Measurements from ENCODE around the gene CXCR2. TPM values are rescaled to one million over a fixed set of nuclear protein-coding genes. Genes with fewer than 3 reads are reported as not detected.

CXCR2 gene
- total and polyA plus RNA-seq, 12 donors, result 0.10 to 2.2 (median 0.38) TPM; not detected in 3

DNA sequence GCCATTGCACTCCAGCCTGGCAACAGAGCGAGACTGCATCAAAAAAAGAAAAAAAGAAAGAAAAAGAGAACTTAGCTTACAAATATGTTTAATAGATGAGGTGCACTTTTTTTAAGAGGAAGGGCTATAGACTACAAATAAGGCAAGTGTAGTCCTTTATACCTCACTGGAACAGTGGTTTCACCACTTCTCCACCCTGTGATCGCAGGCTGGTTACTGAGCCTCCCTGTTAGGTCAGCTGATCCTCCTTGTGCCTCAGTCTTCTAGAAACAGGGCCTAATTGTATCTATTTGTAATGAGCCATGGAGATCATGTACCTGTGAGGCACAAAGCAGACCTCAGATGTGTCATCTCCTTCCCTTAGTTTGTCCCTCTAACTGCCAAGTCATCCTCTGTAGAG is 4.5 kb downstream of the CXCR2 start:
- 81 to 95% (median 83%) methylated on average over 2 of the region's 2 CpGs for WGBS, 4 donors
- Histone ChIP-seq H3K27me3 (no peaks in the 10 kb centered on the region), H3K36me3 (replicated peaks in 1 of 2) (no peaks in the 10 kb centered on the region), H3K4me1 (replicated peaks in 1 of 2) (no peaks in the 10 kb centered on the region), H3K27ac (no peak overlapping the region), H3K9me3 (replicated peaks in 1 of 3) (no peaks in the 10 kb centered on the region), H3K4me3 (no peak overlapping the region)
- TF ChIP-seq POLR2A (IDR thresholded peaks at IDR 0.05), result no peak
- TF ChIP-seq, protein P1, sequence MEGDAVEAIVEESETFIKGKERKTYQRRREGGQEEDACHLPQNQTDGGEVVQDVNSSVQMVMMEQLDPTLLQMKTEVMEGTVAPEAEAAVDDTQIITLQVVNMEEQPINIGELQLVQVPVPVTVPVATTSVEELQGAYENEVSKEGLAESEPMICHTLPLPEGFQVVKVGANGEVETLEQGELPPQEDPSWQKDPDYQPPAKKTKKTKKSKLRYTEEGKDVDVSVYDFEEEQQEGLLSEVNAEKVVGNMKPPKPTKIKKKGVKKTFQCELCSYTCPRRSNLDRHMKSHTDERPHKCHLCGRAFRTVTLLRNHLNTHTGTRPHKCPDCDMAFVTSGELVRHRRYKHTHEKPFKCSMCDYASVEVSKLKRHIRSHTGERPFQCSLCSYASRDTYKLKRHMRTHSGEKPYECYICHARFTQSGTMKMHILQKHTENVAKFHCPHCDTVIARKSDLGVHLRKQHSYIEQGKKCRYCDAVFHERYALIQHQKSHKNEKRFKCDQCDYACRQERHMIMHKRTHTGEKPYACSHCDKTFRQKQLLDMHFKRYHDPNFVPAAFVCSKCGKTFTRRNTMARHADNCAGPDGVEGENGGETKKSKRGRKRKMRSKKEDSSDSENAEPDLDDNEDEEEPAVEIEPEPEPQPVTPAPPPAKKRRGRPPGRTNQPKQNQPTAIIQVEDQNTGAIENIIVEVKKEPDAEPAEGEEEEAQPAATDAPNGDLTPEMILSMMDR (IDR thresholded peaks at IDR 0.05), result no peak
- intact Hi-C loops (cut with DNase I), result no loop called here
- DNase-seq, result no peak

DNA sequence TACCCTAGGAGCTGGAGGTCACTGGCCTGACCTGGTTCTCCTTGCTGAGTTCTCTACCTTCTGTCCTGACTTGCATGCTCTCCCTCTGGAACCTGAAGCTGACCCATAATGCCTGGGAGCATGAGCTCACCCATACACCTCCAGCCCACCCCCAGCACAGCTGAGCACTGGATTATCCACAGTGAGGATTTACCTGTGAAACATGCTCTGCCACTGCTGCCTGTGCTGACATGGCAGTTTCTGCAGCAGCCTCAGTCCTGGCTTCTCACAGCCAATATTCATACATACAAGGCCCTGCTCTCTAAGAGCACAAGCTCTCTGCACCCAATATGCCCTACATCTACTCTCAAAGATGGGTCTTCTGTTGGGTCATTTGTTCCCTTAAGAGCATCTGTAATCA is 5.0 kb downstream of the CXCR2 start:
- H3K9me3 ChIP-seq (replicated peaks in 1 of 3), result no peaks in the 10 kb centered on the region
- no peak for DNase-seq
- no peaks in the 10 kb centered on the region for H3K27me3 ChIP-seq
- no peak overlapping the region for H3K27ac ChIP-seq
- H3K36me3 ChIP-seq (replicated peaks in 1 of 2), result no peaks in the 10 kb centered on the region
- H3K4me3 ChIP-seq, result no peak overlapping the region
- no peaks in the 10 kb centered on the region for H3K4me1 ChIP-seq (replicated peaks in 1 of 2)
- intact Hi-C loops (cut with DNase I), result no loop called here
- TF ChIP-seq, protein P1 (IDR thresholded peaks at IDR 0.05), result no peak
- no peak for TF ChIP-seq POLR2A (IDR thresholded peaks at IDR 0.05)

DNA sequence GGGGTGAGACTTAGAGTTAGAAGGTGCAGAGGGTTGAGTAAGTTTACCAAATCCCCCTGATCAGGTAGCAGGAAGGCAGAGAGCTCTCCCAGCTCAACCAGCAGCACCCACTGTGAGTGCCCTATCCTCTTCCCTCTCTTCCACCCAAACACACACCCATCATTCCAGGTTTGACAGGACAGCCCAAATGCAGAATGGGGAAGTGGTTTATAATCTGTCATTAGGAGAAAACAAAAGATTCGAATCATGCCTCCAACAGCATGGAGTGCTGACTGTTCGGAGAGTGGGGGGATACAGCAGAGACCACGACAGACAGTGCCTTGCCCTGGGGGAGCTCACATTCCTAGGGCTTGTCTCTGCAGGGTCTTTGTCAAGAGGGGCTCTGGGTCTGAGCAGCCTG is 11.7 kb downstream of the CXCR2 start:
- 41 to 62% (median 54%) methylated on average over 3 of the region's 3 CpGs for WGBS, 4 donors
- intact Hi-C loops (cut with DNase I), result no loop called here
- Histone ChIP-seq H3K9me3 (replicated peaks in 1 of 3) (no peaks in the 10 kb centered on the region), H3K4me3 (no peak overlapping the region), H3K36me3 (replicated peaks in 1 of 2) (no peaks in the 10 kb centered on the region), H3K4me1 (replicated peaks in 1 of 2) (no peaks in the 10 kb centered on the region), H3K27ac (no peak overlapping the region), H3K27me3 (no peaks in the 10 kb centered on the region)
- no peak for TF ChIP-seq POLR2A (IDR thresholded peaks at IDR 0.05)
- TF ChIP-seq, protein P1 (IDR thresholded peaks at IDR 0.05), result no peak
- no peak for DNase-seq

DNA sequence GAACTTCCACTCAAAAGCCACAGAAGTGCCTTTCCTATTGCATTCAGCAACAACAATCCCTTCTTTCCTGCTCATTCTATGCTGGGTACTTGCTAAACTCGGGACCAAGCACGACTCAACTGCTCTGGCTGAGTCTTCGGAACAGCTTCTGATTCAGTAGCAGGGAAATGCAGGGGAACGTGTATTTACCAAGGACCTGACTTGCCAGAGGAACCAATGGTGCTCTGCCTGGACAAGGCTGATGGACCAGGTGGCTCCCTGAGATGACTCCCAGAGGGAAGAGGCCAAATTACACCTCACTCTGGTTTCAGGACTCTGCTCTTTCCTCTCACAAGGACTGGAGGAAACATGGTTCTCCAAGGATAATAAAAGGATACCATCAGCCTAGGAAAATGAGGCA is 12.2 kb downstream of the CXCR2 start:
- intact Hi-C loops (cut with DNase I), result no loop called here
- DNase-seq, result no peak
- Histone ChIP-seq H3K9me3 (replicated peaks in 1 of 3) (no peaks in the 10 kb centered on the region), H3K36me3 (replicated peaks in 1 of 2) (no peaks in the 10 kb centered on the region), H3K27me3 (no peaks in the 10 kb centered on the region), H3K4me3 (no peak overlapping the region), H3K4me1 (replicated peaks in 1 of 2) (no peaks in the 10 kb centered on the region), H3K27ac (no peak overlapping the region)
- TF ChIP-seq, protein P1 (IDR thresholded peaks at IDR 0.05), result no peak
- no peak for TF ChIP-seq POLR2A (IDR thresholded peaks at IDR 0.05)
- 64 to 79% (median 68%) methylated on average over 4 of the region's 4 CpGs for WGBS, 4 donors

All from adrenal gland (tissue), 12 donors.